Heart left ventricle (tissue), 16 donors: ENCODE measurements around the gene OR52K2. TPM values are rescaled to one million over a fixed set of nuclear protein-coding genes. Genes with fewer than 3 reads are reported as not detected.

Source experiments
- ATAC-seq, 4 donors: fragments of 200-7000 bp; cut with Tn5 transposase; one replicate each; pipeline ENCODE4 v1.9.1; 2020 to 2022; ENCODE audit warnings: moderate library complexity in 4 of 4, mild to moderate bottlenecking in 3 of 4, moderate number of reproducible peaks in 1 of 4
- DNase-seq, 5 donors: peaks; one replicate each; pipeline ENCODE4 v3.0.0-alpha.2; 2020
- H3K27ac ChIP-seq, 12 donors: fragments of 200-600 bp; sonication (generic) in 4 of 12; one replicate each; pipeline versions ENCODE4 v1.5.0 to v1.8.0; 2016 to 2022; ENCODE audit warnings: mild to moderate bottlenecking in 2 of 12
- H3K27me3 ChIP-seq, 9 donors: fragments of 200-600 bp; sonication (generic) in 2 of 9; one replicate each; pipeline versions ENCODE4 v1.5.1 to v1.8.0; 2016 to 2022; ENCODE audit warnings: mild to moderate bottlenecking in 3 of 9
- H3K36me3 ChIP-seq, 9 donors: fragments of 200-600 bp; sonication (generic) in 2 of 9; one replicate each; pipeline versions ENCODE4 v1.5.0 to v1.8.0; 2018 to 2022; ENCODE audit warnings: mild to moderate bottlenecking in 2 of 9
- H3K4me1 ChIP-seq, 12 donors: fragments of 200-600 bp; sonication (generic) in 4 of 12; one replicate each; pipeline versions ENCODE4 v1.5.0 to v1.8.0; 2016 to 2022; ENCODE audit warnings: mild to moderate bottlenecking in 3 of 12
- H3K4me3 ChIP-seq, 12 donors: fragments of 200-600 bp; sonication (generic) in 4 of 12; one replicate each; pipeline versions ENCODE4 v1.5.0 to v1.8.0; 2017 to 2022; ENCODE audit warnings: mild to moderate bottlenecking in 9 of 12, moderate library complexity in 4 of 12
- H3K9me3 ChIP-seq, 12 donors: fragments of 200-600 bp; sonication (generic) in 4 of 12; one replicate each; pipeline versions ENCODE4 v1.5.0 to v1.8.0; 2016 to 2022; ENCODE audit warnings: mild to moderate bottlenecking in 1 of 12
- POLR2A ChIP-seq, 2 donors: fragments of 450-650 bp; IDR thresholded peaks; one replicate each; pipeline ENCODE4 v1.6.1; 2017; ENCODE audit warnings: antibody characterized with exemption in 2 of 2, mild to moderate bottlenecking in 2 of 2, moderate library complexity in 2 of 2
- WGBS, 4 donors: extraction: QIAGEN DNeasy Blood & Tissue Kit in 2 of 4; methylation state at CpG; one replicate each; pipeline versions ENCODE4 v1.1.5 to v1.1.7; 2013 to 2018; 5-methylcytosine and 5-hydroxymethylcytosine counted together
- intact Hi-C, 10 donors: fragments of 100-400 bp; cut with DNase I; formaldehyde crosslinking; loops; one replicate each; pipeline versions ENCODE4 v1.11.1 to v1.14.2; 2022
- polyA plus RNA-seq, 2 donors: library from polyadenylated mRNA; stranded (reverse); fragments of 200-250 nt; gene quantifications; one replicate each; pipeline ENCODE4 v1.2.3, GENCODE V29; 2013
- total RNA-seq, 9 donors: library from RNA; depleted of rRNA in 2 of 9; stranded (reverse); fragments of >200 nt in 2 of 9; fragmentation: NEBNext Ultra II Directional in 3 of 9; extraction: Animal tissue kit (Norgen Biotek cat#: 25700) in 3 of 9; gene quantifications; one replicate each; pipeline versions ENCODE4 v1.1.0 to v1.2.4, GENCODE V29; 2016 to 2023
- TF ChIP-seq, protein P1 (sequence below), 12 donors: fragments of 200-600 bp; sonication (generic) in 4 of 12; IDR thresholded peaks; one replicate each; pipeline versions ENCODE4 v1.5.0 to v1.8.0; 2018 to 2022; ENCODE audit warnings: antibody characterized with exemption in 12 of 12, mild to moderate bottlenecking in 5 of 12
- donor health status: ischemic (EF 13 %, LVEDD 7.1; RV severe dilation, severe dysfunction).
- donor health status: healthy with polysubstance abuse.
- donor health status: DM: no; HTN: yes; CAD: no.
- donor health status: DM: no; HTN: no; CAD: no.
- donor health status: ischemic (EF 25% LVEDD 6.9; RV normal size, moderate dysfunction).
- donor health status: ischemic (EF 25% LVEDD 5.7; RV mildly dilated, moderate dysfunction).
- donor health status: healthy.
- donor health status: DM: yes; HTN: yes; CAD: no.
- donor health status: ischemic (EF 35%, LVEDD 5.7; RV mildly dilated, moderate dysfunction).
- donor health status: nonischemic (EF 11% LVEDD 7.7; RV severe dilation, severe dysfunction).
- donor health status: DM: yes; HTN: yes; CAD: no.
- donor health status: PGD.
- donor health status: ischemic (EF 29% LVEDD 5.4; RV normal size, mild dysfunction).
- donor health status: nonischemic (EF 23%, LVEDD 6.1; RV moderate dilation, normal function).

The OR52K2 gene
- total and polyA plus RNA-seq, 11 donors: not detected

DNA sequence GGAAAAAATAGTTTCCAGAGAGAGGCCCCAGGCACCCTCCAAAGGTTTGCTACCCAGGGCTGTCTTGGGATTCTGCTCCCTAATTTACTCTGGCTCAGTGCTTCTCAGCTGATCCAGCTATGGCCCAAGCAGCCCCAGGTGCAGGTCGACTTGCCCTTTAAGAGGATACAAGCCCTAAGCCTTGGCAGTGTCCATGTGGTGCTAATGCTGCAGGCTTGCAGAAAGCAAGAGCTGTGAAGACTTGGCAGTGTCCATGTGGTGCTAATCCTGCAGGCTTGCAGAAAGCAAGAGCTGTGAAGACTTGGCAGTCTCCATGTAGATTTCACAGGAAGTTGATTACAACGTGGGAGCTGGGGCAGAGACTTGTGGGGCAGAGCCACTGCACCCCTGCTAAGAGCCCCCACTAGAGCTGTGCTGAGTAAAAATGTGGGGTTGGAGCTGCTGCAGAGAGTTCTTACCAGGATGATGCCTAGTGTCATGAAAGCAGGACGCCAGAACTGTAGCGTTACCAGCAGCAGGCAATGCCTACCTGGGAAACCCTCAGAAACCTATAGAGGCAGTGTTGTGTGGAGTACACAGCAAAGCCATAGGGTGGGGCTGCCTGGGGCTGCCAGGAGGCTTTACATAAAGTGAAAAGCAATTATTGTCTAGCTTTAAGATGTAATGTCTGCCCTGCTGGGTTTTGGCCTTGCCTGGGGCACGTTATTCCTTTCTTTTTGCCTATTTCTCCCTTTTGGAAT, 17.2 kb downstream of the OR52K2 start:
- Histone ChIP-seq H3K36me3 (no peaks in the 10 kb centered on the region), H3K4me1 (no peaks in the 10 kb centered on the region), H3K9me3 (peaks cover 0 to 17% (median 8%) of the 10 kb centered on the region in 12 donors), H3K4me3 (no peak overlapping the region), H3K27me3 (no peaks in the 10 kb centered on the region), H3K27ac (no peak overlapping the region)
- ATAC-seq (no peak), DNase-seq (no peak)
- intact Hi-C loops: no loop called here
- TF ChIP-seq, protein P1, sequence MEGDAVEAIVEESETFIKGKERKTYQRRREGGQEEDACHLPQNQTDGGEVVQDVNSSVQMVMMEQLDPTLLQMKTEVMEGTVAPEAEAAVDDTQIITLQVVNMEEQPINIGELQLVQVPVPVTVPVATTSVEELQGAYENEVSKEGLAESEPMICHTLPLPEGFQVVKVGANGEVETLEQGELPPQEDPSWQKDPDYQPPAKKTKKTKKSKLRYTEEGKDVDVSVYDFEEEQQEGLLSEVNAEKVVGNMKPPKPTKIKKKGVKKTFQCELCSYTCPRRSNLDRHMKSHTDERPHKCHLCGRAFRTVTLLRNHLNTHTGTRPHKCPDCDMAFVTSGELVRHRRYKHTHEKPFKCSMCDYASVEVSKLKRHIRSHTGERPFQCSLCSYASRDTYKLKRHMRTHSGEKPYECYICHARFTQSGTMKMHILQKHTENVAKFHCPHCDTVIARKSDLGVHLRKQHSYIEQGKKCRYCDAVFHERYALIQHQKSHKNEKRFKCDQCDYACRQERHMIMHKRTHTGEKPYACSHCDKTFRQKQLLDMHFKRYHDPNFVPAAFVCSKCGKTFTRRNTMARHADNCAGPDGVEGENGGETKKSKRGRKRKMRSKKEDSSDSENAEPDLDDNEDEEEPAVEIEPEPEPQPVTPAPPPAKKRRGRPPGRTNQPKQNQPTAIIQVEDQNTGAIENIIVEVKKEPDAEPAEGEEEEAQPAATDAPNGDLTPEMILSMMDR (IDR thresholded peaks at IDR 0.05): no peak
- 40 to 54% (median 43%) methylated on average over 5 of the region's 5 CpGs for WGBS, 4 donors

DNA sequence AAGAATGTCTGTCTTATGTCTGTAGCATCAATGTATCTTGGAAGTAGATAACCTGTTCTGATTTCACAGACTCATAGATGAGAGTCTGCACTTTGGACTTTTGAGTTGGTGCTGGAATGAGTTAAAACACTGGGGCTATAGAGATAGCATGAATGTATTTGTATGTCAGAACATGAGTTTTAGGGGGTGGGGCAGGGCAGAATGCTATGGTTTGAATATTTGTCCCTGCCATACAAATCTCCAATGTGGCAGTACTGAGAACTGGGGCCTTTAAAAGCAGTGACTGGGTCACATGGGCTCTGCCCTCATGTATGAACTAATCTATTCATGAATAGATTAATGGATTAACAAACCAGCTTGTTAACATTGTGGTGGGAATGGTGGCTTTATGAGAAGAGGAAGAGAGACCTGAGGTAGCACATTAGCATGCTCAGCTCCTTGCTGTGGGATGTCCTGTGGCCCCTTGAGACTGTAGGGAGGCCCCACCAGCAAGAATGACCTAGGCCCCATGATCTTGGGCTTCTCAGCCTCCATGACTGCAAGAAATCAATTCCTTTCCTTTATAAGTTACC, 17.9 kb downstream of the OR52K2 start:
- no peaks in the 10 kb centered on the region for H3K4me1 ChIP-seq
- ATAC-seq (no peak), DNase-seq (no peak)
- H3K27ac ChIP-seq: no peak overlapping the region
- no peak for TF ChIP-seq POLR2A (IDR thresholded peaks at IDR 0.05)
- TF ChIP-seq, protein P1 (IDR thresholded peaks at IDR 0.05): no peak
- H3K4me3 ChIP-seq: no peak overlapping the region
- H3K27me3 ChIP-seq: no peaks in the 10 kb centered on the region
- H3K36me3 ChIP-seq: no peaks in the 10 kb centered on the region
- intact Hi-C loops: no loop called here
- peaks cover 0 to 17% (median 8%) of the 10 kb centered on the region in 12 donors for H3K9me3 ChIP-seq

DNA sequence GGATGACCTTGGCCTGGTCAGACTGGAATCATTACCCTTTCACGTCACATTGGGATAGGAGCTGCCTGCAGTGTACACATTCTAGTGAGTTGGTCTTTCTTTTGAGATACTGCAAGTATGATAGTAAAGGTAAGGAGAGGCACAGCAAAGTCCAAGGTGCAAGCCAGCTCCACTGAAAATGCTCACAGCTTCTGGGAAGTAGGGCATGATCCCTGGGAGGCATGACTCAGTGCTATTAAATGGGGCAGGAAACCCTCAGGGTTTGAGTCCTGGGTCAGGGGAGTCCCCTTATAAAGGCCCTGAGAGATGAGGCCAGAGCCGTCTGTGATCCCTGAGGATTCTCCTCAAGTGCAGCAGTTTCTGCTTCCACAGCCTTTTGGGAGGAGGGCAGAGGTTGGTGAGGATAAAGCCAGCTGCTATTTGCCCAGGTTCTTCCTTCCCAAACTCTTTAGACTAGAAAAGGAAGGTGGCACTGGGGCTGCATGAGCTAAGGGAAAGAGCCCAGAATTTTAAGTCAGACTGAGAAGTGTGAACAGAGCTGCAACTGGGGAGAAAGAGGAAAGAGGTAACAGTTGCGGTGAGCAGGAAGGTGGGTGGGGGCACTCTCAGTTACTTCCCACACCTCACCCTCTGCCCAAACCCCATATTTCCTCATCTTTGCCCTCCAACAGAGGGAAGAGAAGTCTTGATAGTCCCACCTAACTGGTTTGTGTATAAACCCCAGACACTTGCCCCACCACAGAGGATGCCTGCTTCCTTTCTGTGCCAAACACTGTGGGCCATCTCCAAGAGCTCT, 18.9 kb downstream of the OR52K2 start:
- Histone ChIP-seq H3K36me3 (no peaks in the 10 kb centered on the region), H3K27me3 (no peaks in the 10 kb centered on the region), H3K4me3 (no peak overlapping the region), H3K27ac (no peak overlapping the region), H3K9me3 (peaks cover 0 to 17% (median 8%) of the 10 kb centered on the region in 12 donors), H3K4me1 (no peaks in the 10 kb centered on the region)
- intact Hi-C loops: no loop called here
- ATAC-seq: no peak
- DNase-seq: no peak
- TF ChIP-seq, protein P1 (IDR thresholded peaks at IDR 0.05): no peak
- no peak for TF ChIP-seq POLR2A (IDR thresholded peaks at IDR 0.05)
- 60 to 77% (median 68%) methylated on average over 3 of the region's 3 CpGs for WGBS, 4 donors

DNA sequence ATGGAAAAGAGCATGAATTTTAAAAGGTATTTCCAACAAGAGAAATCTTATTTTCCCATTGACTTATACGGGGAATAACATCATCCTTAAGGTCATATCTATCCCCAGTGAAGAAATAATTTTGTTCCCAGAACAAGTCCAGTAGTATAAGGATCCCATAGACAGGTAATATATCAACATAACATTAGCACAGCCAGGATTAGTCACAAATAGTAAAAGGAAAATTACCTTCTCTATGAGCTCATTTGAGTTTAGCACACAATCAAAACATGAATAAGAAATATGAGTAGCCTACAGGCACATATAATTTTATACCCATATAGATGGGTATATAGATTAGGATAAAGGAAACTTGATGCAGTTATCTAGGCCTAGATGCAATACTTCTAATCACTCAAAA, 30.5 kb downstream of the OR52K2 start:
- Histone ChIP-seq H3K27ac (no peak overlapping the region), H3K9me3 (no peaks in the 10 kb centered on the region), H3K36me3 (no peaks in the 10 kb centered on the region), H3K4me3 (no peak overlapping the region), H3K4me1 (peaks cover 0 to 18% (median 0%) of the 10 kb centered on the region in 12 donors), H3K27me3 (no peaks in the 10 kb centered on the region)
- intact Hi-C loops: no loop called here
- ATAC-seq (no peak), DNase-seq (no peak)
- WGBS, 4 donors: 70 to 79% (median 78%) methylated on average over 1 of the region's 1 CpG
- no peak for TF ChIP-seq POLR2A (IDR thresholded peaks at IDR 0.05)
- TF ChIP-seq, protein P1 (IDR thresholded peaks at IDR 0.05): no peak
